A549 treated with AZD9567 at 1 μM for 4 hours (cell line): ENCODE data around the gene ZC3H7A. TPM values are rescaled to one million over a fixed set of nuclear protein-coding genes. Genes with fewer than 3 reads are reported as not detected.

Experiments used
- total RNA-seq: library from RNA; stranded (reverse); fragments of 200-300 nt; extraction: Qiagen RNA extraction; gene quantifications from 5 replicates; pipeline ENCODE4 v1.2.3, GENCODE V29; 2022; ENCODE audit not compliant: insufficient read depth

Gene ZC3H7A
- 25.5 to 35.0 TPM (median 27.8 TPM) in 5 replicates for total RNA-seq

GRCh38 chr16:11797166-11797956 is at the start of gene ZC3H7A:
Gene ZC3H7A, minus strand, starts transcription at chr16:11797258. Its CDS starts 14,904 bp downstream, at chr16:11782354.

GRCh38 chr16:11742536-11743307 is 54.3 kb downstream of the ZC3H7A start, which contains the start of gene TXNDC11:
Gene TXNDC11, minus strand, starts transcription at chr16:11742857. Its CDS starts 127 bp downstream, at chr16:11742730.

Other genes with a start within 250 kb of the ZC3H7A start
- 155 to 192 TPM (median 179 TPM) in 5 replicates for gene LITAF, start 210.3 kb downstream of the ZC3H7A start, total RNA-seq
- 10.1 to 17.4 TPM (median 16.3 TPM) in 5 replicates for gene SNN, start 128.8 kb downstream of the ZC3H7A start, total RNA-seq
- gene TXNDC11, start 54.4 kb downstream of the ZC3H7A start, total RNA-seq, result 38.1 to 41.5 TPM (median 39.2 TPM) in 5 replicates
- 217 to 318 TPM (median 229 TPM) in 5 replicates for gene RSL1D1, start 54.3 kb upstream of the ZC3H7A start, total RNA-seq
- gene GSPT1, start 118.7 kb upstream of the ZC3H7A start, total RNA-seq, result 170 to 247 TPM (median 176 TPM) in 5 replicates
- 1.9 to 3.3 TPM (median 2.8 TPM) in 4 of 5 replicates, not detected in the other for gene NPIPB2, start 144.8 kb upstream of the ZC3H7A start, total RNA-seq
- not detected in 5 replicates for gene TNFRSF17, start 168.0 kb upstream of the ZC3H7A start, total RNA-seq
- gene SNX29, start 179.5 kb upstream of the ZC3H7A start, total RNA-seq, result 2.7 to 3.7 TPM (median 2.8 TPM) in 5 replicates